GM18909 (cell line): ENCODE data around the gene PIN1.

Experiments used
- ATAC-seq: cut with Tn5 transposase; IDR thresholded peaks from one replicate; pipeline ENCODE4 v1.9.1; 2021; ENCODE audit warnings: mild to moderate bottlenecking; ENCODE audit not compliant: unreplicated experiment, poor library complexity

PIN1 gene

GRCh38 chr19:9850235-9850959, 15.3 kb downstream of the PIN1 start:
- ATAC-seq, result no peak

GRCh38 chr19:9854282-9854846, 19.2 kb downstream of the PIN1 start:
- no peak for ATAC-seq

DNA sequence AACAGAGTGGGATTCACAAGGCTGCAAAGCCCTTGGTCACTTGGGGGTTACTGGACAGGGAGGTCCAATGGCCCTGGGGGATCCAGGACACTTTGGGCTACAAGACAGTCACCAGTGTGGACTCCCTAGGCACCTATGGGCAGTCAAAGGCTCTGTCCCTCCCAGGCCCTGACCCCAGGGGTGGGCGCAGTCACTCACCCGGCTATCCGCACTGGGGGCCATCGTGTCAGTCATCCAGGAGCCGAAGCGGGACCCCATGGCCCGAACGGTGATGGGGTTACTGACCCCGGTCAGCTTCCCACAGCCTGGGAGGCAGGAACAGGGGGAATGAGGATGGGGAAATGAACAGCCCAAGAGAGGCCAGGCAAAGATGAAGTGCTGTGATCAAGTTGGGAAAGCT, 21.5 kb downstream of the PIN1 start:
- ATAC-seq, result no peak

DNA sequence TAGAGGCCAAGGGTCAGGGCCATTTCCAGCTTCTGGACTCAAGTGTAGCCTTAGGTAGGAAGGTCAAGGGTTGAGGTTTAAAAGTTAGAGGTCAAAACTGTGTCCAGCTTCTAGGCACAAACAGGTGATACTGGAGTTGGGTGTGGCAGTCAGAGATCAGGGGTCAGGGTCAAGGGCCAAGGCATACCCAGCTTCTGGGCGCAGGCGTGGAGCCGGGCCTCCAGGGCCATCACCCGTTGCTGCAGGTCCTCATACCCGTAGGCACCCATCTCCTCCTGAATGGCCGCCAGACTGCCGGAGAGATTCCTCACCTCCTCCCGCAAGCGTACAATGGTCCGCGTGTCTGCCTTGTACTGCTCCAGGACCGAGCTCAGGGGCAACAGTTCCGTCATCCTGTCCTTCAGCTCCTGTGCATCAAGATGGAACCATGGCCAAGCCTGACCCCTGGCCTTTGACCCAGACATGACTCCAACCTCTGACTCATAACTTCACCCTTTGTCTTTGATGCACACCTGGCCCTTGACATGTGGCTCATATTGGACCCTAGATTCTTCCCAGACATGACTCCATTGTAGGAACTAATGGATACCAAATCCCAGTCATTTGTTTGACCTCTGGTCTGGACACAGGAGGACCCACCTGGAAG, 22.1 kb downstream of the PIN1 start:
- no peak for ATAC-seq

DNA sequence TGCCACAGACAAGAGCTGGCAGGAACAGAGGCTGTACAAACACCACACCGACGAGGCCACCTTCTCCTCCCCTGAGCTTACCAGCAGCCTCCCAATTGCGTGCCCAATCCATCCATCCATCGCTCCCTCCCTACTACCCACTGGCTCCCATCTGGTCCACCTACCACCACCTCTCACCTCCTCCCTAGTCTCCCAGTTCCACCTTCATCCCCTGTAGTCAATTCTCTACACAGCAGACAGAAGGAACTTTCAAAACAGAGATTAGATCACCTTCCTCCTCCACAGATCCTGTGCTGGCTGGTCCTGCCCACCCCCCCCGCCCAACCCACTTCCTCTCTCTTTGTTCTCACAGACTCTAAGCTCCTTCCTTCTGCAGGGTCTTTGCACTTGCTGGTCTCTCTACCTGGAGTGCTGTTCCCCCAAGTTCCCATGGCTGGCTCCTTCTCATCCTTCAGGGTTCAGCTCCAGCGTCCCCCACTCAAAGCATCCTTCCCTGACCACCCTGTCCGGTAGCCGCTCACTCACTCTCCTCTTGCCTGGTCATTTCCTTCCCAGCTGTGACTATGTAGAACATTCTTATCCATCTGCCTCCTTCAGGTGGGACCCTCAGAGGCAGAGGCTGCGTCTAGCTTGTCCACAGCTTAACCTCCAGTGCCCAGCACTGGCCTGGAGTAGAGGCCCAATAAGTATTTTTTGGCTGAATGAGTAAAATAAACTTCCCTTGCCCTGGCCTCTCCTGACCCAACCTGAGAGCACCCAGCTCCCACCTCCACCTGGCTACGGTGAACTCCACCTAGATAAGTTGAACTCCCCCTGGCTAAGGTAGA, 23.0 kb downstream of the PIN1 start:
- ATAC-seq, result no peak

GRCh38 chr19:9858766-9859165, 23.6 kb downstream of the PIN1 start:
- ATAC-seq, result no peak

GRCh38 chr19:9860407-9860806, 25.3 kb downstream of the PIN1 start:
- ATAC-seq, result no peak

DNA sequence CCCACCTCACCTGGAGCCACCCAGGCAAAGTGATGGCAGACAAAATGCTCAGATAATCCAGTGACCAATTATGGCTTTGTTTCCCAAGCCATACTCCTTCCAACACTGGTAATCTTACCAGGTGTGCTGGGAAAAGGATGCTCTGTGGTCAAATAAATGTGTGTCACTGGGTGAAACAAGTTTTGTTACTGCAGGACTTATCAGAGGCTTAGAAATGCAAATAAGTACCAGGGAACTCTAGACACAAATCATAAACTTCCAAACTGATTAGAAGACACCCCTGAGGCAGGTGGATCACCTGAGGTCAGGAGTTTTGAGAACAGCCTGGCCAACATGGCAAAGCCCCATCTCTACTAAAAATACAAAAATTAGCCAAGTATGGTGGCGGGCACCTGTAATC, 26.4 kb downstream of the PIN1 start:
- ATAC-seq, result no peak

GRCh38 chr19:9862938-9863337, 27.8 kb downstream of the PIN1 start:
- no peak for ATAC-seq

DNA sequence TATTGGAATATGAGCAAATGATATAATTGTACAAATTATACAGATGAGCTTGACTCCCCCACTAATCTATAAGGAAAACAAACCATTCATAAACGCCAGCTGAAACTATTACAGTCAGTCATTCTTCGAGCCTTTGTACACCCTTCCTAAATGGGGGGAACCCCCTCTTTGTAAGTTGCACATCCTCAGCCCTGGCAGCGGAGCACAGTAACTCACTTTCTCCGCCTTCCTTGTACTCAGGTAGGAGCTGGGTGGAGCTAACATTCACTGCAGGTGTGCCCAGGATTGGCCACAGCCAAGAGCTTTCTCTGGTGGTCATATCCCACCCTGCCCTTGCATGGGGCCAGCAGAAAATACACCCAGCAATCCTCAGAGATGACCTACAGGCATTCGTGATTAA, 28.6 kb downstream of the PIN1 start:
- ATAC-seq, result no peak

DNA sequence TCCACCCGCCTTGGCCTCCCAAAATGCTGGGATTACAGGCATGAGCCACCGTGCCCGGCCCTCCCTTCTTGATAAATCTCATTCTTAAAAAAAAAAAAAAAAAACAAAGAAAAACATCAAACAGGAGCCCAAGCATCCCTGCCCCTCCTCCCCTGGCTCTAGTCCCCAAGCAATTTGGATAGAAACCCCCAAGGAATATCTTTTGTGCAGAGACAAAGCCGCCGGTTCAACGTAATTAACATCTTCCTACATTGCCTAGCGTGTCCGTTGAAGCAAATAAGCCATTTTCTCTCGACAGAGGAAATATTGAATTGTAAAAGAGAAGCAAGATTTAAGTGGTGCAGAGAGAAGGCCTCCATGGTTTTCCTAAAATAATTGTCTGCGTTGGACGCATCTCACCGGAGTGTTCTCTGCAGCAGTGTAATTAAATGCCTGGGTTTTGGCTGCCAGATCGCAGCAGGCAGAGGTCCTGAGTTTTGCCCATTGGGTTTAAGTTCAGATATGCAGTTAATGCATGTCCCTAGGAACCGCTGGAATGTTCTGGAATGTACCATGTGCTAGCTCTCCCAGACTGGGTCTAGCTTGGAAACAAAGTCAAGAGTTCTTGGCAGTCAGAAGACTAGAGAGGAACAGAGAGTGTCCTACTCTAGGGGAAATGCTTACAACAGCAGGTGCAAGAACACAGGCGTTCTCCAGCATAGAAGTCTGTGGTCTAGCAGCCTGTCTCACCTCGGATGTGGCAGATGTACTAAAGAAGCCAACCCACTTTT, 30.8 kb downstream of the PIN1 start:
- no peak for ATAC-seq

GRCh38 chr19:9868983-9869617, 34.0 kb downstream of the PIN1 start:
- ATAC-seq, result no peak

DNA sequence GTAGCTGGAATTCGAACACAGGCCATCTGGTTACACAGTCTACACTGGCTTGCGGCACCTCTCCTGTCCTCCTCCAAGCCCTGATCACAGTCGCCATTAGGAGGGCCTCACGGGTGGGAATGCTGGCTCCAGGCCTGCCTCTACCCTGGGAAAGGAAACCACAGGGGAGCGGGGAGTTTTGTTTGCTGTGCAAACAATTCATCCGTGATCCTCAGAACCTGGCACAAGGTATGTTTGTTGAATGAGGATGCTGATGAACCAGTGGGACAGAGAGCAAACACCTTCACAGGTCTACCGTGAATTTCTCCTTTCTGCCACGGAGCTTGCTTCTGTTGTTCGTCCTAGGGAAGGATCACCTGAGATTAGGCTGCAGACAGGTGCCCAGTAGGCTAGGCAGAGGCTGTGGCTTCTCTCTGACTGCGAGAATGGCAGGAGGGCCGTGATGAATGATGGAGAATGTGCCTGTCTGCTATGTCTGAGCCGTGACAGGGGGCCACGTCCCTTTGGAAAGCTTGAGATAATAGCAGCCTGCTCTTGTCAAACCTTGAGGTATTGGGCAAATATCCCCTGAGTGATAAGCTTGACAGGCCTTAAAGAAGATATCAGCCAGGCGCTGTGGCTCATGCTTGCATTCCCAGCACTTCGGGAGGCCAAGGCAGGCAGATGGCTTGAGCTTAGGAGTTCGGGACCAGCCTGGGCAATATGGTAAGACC, 36.7 kb downstream of the PIN1 start:
- no peak for ATAC-seq

DNA sequence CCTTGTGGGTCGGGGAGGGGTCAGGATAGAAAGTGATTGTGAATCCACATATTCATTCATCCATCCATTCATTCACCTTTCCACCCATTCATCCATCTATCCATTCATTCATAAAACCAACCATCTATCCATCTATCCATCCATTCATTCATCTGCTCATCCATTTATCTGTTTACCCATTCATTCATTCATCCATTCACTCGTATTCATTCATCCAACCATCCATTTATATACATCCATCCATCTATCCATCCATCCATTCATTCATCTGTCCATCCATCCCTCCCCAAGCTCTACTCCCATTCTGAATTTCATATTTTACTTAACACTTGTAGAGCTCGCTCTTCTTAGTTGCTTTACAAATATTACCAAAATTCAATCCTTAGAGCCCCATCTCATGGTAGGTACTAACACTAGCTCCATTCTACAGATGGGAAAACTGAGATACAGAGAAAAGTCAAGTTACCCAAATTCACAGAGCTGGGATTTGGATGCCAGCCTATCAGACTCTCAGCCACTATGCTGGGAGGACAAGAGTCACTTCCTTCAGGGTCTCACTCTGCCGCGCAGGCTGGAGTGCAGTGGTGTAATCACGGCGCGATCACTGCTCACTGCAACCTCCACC, 37.6 kb downstream of the PIN1 start:
- ATAC-seq, result no peak

GRCh38 chr19:9875031-9875627, 40.0 kb downstream of the PIN1 start:
- no peak for ATAC-seq

GRCh38 chr19:9875796-9876195, 40.7 kb downstream of the PIN1 start:
- no peak for ATAC-seq

GRCh38 chr19:9877780-9878510, 42.8 kb downstream of the PIN1 start:
- ATAC-seq, result no peak
